Measurements from ENCODE around the gene VEGFB. TPM values are rescaled to one million over a fixed set of nuclear protein-coding genes. Genes with fewer than 3 reads are reported as not detected.

The VEGFB gene
- total and polyA plus RNA-seq, 12 donors, result 158 to 353 (median 277) TPM

- no peak for DNase-seq
- Histone ChIP-seq H3K27ac (peak overlapping the region in 6 of 10 donors; percentile 11 to 85 (median 66)), H3K9me3 (no peaks in the 10 kb centered on the region), H3K4me3 (peak overlapping the region in 9 of 10 donors; percentile 72 to 93 (median 84)), H3K36me3 (peaks cover 0 to 14% (median 2%) of the 10 kb centered on the region in 9 donors), H3K27me3 (no peaks in the 10 kb centered on the region), H3K4me1 (peaks cover 9 to 55% (median 46%) of the 10 kb centered on the region in 9 donors)
- no peak for ATAC-seq
- TF ChIP-seq CTCF (IDR thresholded peaks at IDR 0.05), result no peak
- intact Hi-C loops (cut with DNase I), result loop anchor here in 3 of 10 donors (1.0 to 5.0 kb wide), 4 partner anchors 16 to 52 kb away; partner anchors contain the start of gene CATSPERZ (in 1 of the 3)
- WGBS, 2 donors, result 22 to 25% methylated on average over 13 of the region's 13 CpGs
Observed at GRCh38 chr11:64250415-64251015, 16.1 kb downstream of the VEGFB start.

- Histone ChIP-seq H3K36me3 (peaks cover 0 to 21% (median 9%) of the 10 kb centered on the region in 9 donors), H3K27ac (peak within 1 kb of the TSS; percentile 11 to 87 (median 82)), H3K9me3 (no peaks in the 10 kb centered on the region), H3K27me3 (no peaks in the 10 kb centered on the region), H3K4me1 (peaks cover 4 to 48% (median 41%) of the 10 kb centered on the region in 9 donors), H3K4me3 (peak within 1 kb of the TSS; percentile 70 to 93 (median 84))
- WGBS, 2 donors, result 1% methylated on average over 55 to 75 of the region's 75 CpGs
- TF ChIP-seq CTCF (IDR thresholded peaks at IDR 0.05), result peak; percentile 67 to 93 (median 80)
- DNase-seq (peak; percentile 40 to 69), ATAC-seq (peak; percentile 23 to 80 (median 50))
- intact Hi-C loops (cut with DNase I), result loop anchor here in 3 of 10 donors (1.0 to 5.0 kb wide), 4 partner anchors 16 to 51 kb away; partner anchors contain the start of gene CATSPERZ (in 1 of the 3)
Observed at GRCh38 chr11:64251016-64251752, 16.8 kb downstream of the VEGFB start, which contains the start of gene PLCB3. PLCB3 (plus strand) TSS chr11:64251530; CDS start chr11:64251650, 120 bp downstream.

- WGBS, 2 donors, result 1 to 3% methylated on average over 18 of the region's 18 CpGs
- Histone ChIP-seq H3K36me3 (peaks cover 0 to 26% (median 14%) of the 10 kb centered on the region in 9 donors), H3K9me3 (no peaks in the 10 kb centered on the region), H3K27ac (peak overlapping the region; percentile 11 to 87 (median 82)), H3K27me3 (no peaks in the 10 kb centered on the region), H3K4me1 (peaks cover 4 to 47% (median 41%) of the 10 kb centered on the region in 9 donors), H3K4me3 (peak overlapping the region; percentile 70 to 93 (median 84))
- no peak for TF ChIP-seq CTCF (IDR thresholded peaks at IDR 0.05)
- intact Hi-C loops (cut with DNase I), result loop anchor here in 5 of 10 donors (1.0 to 5.0 kb wide), 4 partner anchors 15 to 51 kb away; partner anchors contain the start of gene CATSPERZ (in 1 of the 5)
- no peak for DNase-seq
- no peak for ATAC-seq
Observed at GRCh38 chr11:64251753-64252002, 17.3 kb downstream of the VEGFB start.

All from heart right ventricle (tissue), 16 donors.